ENCODE data around the gene MYCBPAP.
A peak's percentile ranks its signal among the peaks of the same experiment; 100 is the strongest.

The MYCBPAP gene

GRCh38 chr17:50554201-50554600 lies 46.0 kb downstream of the MYCBPAP start:
- DNase-seq = no peak

- DNase-seq = peak; percentile 20
These were observed 48.6 kb downstream of the MYCBPAP start for GRCh38 chr17:50556803-50557202.

- DNase-seq = peak; percentile 45
These were observed 49.4 kb downstream of the MYCBPAP start for GRCh38 chr17:50557630-50558029.

GRCh38 chr17:50558091-50558490 lies 49.9 kb downstream of the MYCBPAP start:
- peak; percentile 46 for DNase-seq

- no peak for DNase-seq
These were observed 50.3 kb downstream of the MYCBPAP start for GRCh38 chr17:50558581-50558940.

DNA sequence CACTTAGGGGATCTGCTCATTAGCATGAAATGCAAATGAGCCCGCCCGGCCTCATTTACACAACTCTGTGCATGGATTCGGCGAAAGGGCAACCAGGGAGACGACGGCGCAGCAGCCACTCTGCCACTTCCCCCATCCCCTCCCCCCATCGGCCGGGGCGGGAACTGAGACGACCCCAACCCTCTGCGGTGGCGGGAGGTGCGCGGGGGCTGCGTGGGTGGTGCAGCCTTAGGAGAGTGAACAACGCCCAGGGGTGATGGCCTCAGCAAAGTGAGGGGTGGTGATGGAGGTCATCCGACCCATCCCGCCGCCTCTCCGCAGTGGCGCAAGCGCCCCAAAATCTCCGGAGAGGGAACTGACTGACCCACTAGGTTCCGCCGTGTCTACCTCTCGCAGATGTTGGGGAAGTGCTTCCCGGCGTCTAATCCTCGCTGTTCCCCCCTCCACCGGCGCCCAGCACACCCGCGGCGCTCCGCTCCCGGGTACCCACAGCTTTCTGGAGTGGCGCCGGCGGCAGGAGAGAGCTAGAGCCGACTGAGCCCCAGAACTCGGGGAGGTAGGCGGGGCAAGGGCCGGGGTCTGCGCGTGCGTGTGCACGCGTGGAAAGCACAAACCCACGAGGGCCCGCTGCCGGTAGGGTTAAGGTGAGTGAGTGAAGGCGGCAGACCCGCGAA lies 50.8 kb downstream of the MYCBPAP start:
- DNase-seq = no peak

DNA sequence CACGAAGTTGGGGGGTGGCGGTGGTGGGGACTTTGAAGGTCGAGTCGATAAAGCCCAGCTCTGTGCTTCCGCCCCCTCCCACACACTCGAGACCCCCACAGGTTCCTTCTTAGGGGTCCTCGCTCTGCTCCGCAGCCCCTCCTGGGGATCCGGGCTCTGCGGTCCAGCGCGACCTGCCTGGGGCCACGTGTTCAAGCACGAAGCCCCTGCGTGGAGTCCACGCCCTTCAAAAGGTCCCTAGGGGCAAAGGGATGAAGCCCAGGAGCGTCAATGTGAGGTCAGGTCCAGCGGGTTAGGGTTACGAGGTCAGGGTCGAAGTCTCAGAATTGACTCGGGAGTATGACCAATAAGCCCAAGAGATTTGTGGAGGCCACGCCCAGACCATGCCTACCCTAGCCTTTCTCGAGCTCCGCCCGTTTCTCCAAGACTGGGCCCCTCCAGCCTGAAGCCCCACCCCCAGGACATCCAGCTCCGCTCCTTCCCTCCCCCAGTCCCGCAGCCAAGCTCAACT lies 51.5 kb downstream of the MYCBPAP start:
- DNase-seq = peak; percentile 20

- peak; percentile 71 for DNase-seq
These were observed 52.1 kb downstream of the MYCBPAP start, which contains the start of gene CACNA1G for GRCh38 chr17:50560185-50560824. Gene CACNA1G (plus strand): TSS chr17:50560715. CDS start chr17:50561460, 745 bp downstream.

- no peak for DNase-seq
These were observed 52.9 kb downstream of the MYCBPAP start for GRCh38 chr17:50560931-50561745.

DNA sequence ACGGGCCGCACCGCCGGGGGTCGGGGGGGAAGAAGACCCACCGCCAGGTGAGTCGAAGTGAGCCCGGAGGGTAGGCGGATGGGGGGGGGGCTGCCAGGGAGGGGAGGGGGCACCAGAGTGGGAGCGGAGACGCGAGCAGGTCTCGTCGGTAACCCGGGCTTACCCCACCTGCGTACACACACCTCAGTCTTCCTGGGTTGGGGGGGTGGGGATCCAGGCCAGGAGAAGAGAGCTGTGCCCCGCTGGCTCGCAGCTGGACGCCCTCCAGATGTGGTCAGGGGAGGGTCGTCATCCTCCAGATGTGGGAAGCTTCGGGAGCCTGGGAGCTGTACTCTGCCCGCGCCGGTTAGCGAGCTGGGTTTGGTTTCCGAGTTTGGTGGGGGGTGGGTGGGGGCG lies 53.5 kb downstream of the MYCBPAP start:
- no peak for DNase-seq

- DNase-seq = no peak
These were observed 54.2 kb downstream of the MYCBPAP start for GRCh38 chr17:50562242-50563091.

DNA sequence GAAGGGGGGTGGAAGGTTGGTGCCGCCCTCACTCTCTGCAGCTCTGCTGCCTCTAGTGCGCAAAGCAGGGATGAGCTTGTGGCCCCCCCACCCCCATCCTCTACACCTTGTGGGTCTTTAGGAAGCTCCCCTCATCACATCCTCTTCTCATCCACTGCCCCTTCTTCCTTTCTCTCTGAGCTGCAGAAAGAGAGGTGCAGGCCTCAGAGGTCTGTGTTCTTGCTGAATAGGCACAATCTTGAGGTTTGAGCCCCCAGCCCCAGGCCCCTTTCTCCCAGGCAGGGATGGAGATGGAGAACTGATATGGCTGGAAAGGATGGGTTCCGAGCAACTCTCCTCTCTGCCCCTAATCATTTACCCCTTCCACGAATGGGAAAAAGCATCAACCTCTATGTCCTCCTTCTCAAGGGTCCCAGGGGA lies 54.9 kb downstream of the MYCBPAP start:
- DNase-seq = no peak

DNA sequence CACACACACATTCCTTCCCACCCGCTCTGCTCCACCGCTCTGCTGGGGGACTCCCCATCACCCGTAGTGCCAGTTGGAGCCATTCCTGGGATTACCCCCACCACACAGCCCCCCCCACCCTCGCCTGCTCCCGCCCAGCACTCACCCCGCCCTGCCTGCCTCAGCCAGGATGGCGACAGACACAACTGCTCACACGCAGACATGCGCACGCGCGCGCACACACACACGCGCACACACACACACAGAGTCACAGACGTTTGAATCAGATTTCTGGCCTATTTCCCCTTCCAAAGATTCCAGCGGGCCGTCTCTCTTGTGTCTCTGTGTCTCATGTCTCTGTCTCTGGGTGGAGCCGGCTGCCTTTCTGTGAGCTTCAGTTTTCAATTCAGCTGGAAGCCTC lies 56.7 kb downstream of the MYCBPAP start:
- peak; percentile 69 for DNase-seq

DNA sequence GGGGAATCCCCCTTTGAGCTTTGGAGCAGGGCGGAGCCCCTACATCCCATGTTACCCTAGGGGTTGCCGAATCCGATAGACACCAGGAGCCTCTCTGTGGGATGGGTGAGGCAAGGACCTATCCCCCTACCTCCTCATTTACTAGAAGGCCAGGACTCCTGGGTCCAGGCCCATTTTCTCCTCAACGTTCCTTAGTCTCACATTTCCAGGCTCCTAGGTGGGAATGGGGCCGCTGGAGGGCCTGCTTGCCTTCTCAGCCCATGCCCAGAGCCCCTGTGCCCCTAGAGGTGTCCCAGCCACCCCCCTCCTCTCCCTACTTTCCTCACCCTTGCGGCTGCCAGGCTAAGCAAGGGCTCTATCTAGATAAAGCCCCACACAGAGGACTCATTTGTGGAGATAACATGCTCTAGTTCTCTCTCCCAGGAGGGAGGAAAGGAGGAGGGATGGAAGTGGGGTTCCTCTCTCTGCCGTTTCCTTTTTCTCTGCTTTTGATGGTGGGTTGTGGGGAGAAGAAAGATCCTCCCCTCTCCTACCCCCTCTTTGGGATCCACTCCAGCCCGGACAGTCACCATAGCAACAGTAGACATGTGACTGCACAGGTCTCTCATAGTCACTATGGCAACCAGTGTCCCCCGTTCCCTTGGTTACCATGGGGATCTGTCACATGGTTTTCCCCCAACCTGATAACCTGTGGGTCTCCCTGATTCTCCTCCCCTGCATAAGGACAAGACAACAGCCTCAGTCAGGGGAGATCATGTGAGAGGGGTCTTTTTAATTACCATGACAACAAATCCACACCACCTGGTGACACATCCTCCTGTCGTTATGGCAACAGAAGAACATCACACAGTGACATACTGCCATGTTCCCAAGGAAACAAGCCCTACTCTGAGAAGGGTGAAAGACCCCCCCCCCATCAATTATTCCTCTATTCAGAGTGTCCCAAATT lies 57.4 kb downstream of the MYCBPAP start:
- DNase-seq = peak; percentile 80

- no peak for DNase-seq
These were observed 58.6 kb downstream of the MYCBPAP start for GRCh38 chr17:50566886-50567285.

DNA sequence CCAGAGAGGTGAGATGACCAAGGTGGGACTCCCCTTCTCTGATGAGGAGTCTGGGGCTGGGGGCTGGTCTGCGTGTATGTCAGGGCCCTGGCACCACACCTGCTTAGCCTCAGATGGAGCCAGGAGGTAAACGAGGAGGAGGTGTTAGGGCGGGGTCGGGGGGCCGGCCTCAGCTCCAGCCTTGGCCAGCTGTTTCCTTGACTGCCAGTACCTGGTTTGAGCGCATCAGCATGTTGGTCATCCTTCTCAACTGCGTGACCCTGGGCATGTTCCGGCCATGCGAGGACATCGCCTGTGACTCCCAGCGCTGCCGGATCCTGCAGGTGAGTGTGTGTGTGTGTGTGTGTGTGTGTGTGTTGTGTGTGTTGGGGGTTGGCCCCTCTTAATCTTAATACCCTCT lies 60.4 kb downstream of the MYCBPAP start:
- no peak for DNase-seq

DNA sequence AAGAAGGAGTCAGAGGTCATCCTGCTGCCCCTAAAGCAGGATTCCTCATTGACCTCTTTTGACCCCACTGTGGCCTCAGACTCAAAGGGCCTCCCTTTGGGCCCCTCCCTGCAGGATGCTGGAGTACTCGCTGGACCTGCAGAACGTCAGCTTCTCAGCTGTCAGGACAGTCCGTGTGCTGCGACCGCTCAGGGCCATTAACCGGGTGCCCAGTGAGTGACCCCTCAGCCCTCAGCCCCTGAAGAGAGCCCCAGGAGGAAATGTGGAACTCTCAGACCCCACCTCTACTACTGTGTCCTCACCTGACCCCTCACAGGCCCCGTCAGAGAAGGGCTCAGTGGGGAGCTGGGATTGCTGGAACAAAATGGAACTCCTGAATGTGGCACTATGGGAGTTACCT lies 61.4 kb downstream of the MYCBPAP start:
- DNase-seq = no peak

GRCh38 chr17:50570032-50570431 lies 61.8 kb downstream of the MYCBPAP start:
- DNase-seq = no peak

DNA sequence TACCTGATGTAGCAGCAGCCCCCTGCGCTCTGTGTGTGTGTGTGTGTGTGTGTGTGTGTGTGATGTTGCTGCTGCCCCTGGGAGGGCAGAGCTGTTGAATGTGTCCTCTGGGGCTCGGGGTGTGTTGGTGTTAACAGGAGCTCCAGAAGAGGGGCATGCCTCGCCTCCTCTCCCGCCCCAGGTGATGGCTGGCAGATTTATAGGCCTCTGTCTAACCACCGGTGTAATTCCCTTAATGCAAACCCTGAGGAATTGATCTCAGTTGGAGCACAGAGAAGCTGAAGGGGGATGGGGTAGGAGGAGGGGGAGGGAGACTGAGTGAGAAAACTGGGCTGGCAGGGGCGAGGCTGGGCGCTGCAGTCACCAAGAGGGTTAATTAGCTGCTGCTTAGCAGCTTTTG lies 62.3 kb downstream of the MYCBPAP start:
- no peak for DNase-seq

DNA sequence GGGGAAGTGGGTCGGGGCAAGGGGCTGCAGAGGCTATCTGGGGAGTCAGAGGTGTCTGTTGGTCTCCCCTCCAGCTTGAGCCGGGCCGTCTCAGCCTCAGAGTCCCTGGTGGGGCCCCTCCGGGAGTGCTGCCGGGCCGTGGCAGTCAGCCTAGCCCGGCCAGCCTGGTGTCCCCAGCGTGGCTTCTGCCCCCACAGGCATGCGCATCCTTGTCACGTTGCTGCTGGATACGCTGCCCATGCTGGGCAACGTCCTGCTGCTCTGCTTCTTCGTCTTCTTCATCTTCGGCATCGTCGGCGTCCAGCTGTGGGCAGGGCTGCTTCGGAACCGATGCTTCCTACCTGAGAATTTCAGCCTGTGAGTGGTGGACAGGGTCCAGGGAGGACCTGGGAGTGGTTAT lies 63.4 kb downstream of the MYCBPAP start:
- no peak for DNase-seq

- no peak for DNase-seq
These were observed 64.3 kb downstream of the MYCBPAP start for GRCh38 chr17:50572541-50572940.
